ENCODE measurements around the gene INTS11.
A peak's percentile ranks its signal among the peaks of the same experiment; 100 is the strongest.

The INTS11 gene

GRCh38 chr1:1267488-1268283 lies 56.8 kb downstream of the INTS11 start:
- Histone ChIP-seq H3K4me1 (ENCODE audit: control insufficient read depth, low read depth, low read length) (peaks cover 5% of the 10 kb centered on the region), H3K27ac (ENCODE audit: low read depth, low read length) (no peak overlapping the region), H3K27me3 (ENCODE audit: insufficient read depth, low read length, poor library complexity) (no peaks in the 10 kb centered on the region), H3K4me3 (ENCODE audit: low read length) (no peak overlapping the region), H3K4me2 (ENCODE audit: low read length) (no peak overlapping the region), H2BK15ac (replicated peaks; ENCODE audit: low read depth) (no peak overlapping the region), H3K56ac (ENCODE audit: low read length) (no peak overlapping the region), H3K18ac (ENCODE audit: low read length) (no peak overlapping the region), H3K23ac (ENCODE audit: low read length) (no peak overlapping the region), H2AK5ac (ENCODE audit: low read length) (no peak overlapping the region), H3K79me1 (ENCODE audit: low read length) (peaks cover 33% of the 10 kb centered on the region), H3K36me3 (ENCODE audit: control insufficient read depth, insufficient read depth, low read length) (peaks cover 4% of the 10 kb centered on the region), H2BK5ac (ENCODE audit: low read length) (no peak overlapping the region), H3K9ac (ENCODE audit: low read length) (no peak overlapping the region), H3K4ac (ENCODE audit: low read depth, low read length) (no peak overlapping the region), H2BK120ac (ENCODE audit: low read depth, low read length) (no peak overlapping the region), H3K79me2 (ENCODE audit: control insufficient read depth, insufficient read depth, low read length) (peaks cover 34% of the 10 kb centered on the region), H4K8ac (ENCODE audit: low read depth, low read length) (no peak overlapping the region), H4K5ac (ENCODE audit: low read length) (no peak overlapping the region)
- no CpG with 5 or more reads among the region's 39 CpGs for WGBS (ENCODE audit: extremely low coverage, insufficient coverage, low lambda C conversion rate)
- no peak for DNase-seq

GRCh38 chr1:1264868-1265272 lies 59.6 kb downstream of the INTS11 start:
- peak; percentile 65 for DNase-seq
- no peak overlapping the region for H2BK120ac ChIP-seq (ENCODE audit: low read depth, low read length)
- H3K4me1 ChIP-seq (ENCODE audit: control insufficient read depth, low read depth, low read length) = no peaks in the 10 kb centered on the region
- H3K56ac ChIP-seq (ENCODE audit: low read length) = no peak overlapping the region
- peaks cover 12% of the 10 kb centered on the region for H3K79me1 ChIP-seq (ENCODE audit: low read length)
- H4K8ac ChIP-seq (ENCODE audit: low read depth, low read length) = no peak overlapping the region
- no peak overlapping the region for H3K9ac ChIP-seq (ENCODE audit: low read length)
- no peak overlapping the region for H3K18ac ChIP-seq (ENCODE audit: low read length)
- H3K4me3 ChIP-seq (ENCODE audit: low read length) = no peak overlapping the region
- no peaks in the 10 kb centered on the region for H3K27me3 ChIP-seq (ENCODE audit: insufficient read depth, low read length, poor library complexity)
- no peak overlapping the region for H3K27ac ChIP-seq (ENCODE audit: low read depth, low read length)
- no peak overlapping the region for H2AK5ac ChIP-seq (ENCODE audit: low read length)
- no peak overlapping the region for H3K4me2 ChIP-seq (ENCODE audit: low read length)
- peaks cover 12% of the 10 kb centered on the region for H3K36me3 ChIP-seq (ENCODE audit: control insufficient read depth, insufficient read depth, low read length)
- H2BK15ac ChIP-seq (replicated peaks; ENCODE audit: low read depth) = no peak overlapping the region
- WGBS (ENCODE audit: extremely low coverage, insufficient coverage, low lambda C conversion rate) = no CpG with 5 or more reads among the region's 10 CpGs
- H3K79me2 ChIP-seq (ENCODE audit: control insufficient read depth, insufficient read depth, low read length) = peaks cover 8% of the 10 kb centered on the region
- H3K23ac ChIP-seq (ENCODE audit: low read length) = no peak overlapping the region
- no peak overlapping the region for H2BK5ac ChIP-seq (ENCODE audit: low read length)
- no peak overlapping the region for H4K5ac ChIP-seq (ENCODE audit: low read length)
- no peak overlapping the region for H3K4ac ChIP-seq (ENCODE audit: low read depth, low read length)

- Histone ChIP-seq H3K56ac (ENCODE audit: low read length) (no peak overlapping the region), H2BK15ac (replicated peaks; ENCODE audit: low read depth) (no peak overlapping the region), H3K27ac (ENCODE audit: low read depth, low read length) (no peak overlapping the region), H4K8ac (ENCODE audit: low read depth, low read length) (no peak overlapping the region), H3K79me1 (ENCODE audit: low read length) (peaks cover 11% of the 10 kb centered on the region), H3K9ac (ENCODE audit: low read length) (no peak overlapping the region), H4K5ac (ENCODE audit: low read length) (no peak overlapping the region), H2AK5ac (ENCODE audit: low read length) (no peak overlapping the region), H3K23ac (ENCODE audit: low read length) (no peak overlapping the region), H3K36me3 (ENCODE audit: control insufficient read depth, insufficient read depth, low read length) (peaks cover 14% of the 10 kb centered on the region), H2BK120ac (ENCODE audit: low read depth, low read length) (no peak overlapping the region), H3K18ac (ENCODE audit: low read length) (no peak overlapping the region), H3K79me2 (ENCODE audit: control insufficient read depth, insufficient read depth, low read length) (peaks cover 4% of the 10 kb centered on the region), H3K27me3 (ENCODE audit: insufficient read depth, low read length, poor library complexity) (no peaks in the 10 kb centered on the region), H3K4me3 (ENCODE audit: low read length) (no peak overlapping the region), H2BK5ac (ENCODE audit: low read length) (no peak overlapping the region), H3K4ac (ENCODE audit: low read depth, low read length) (no peak overlapping the region), H3K4me1 (ENCODE audit: control insufficient read depth, low read depth, low read length) (no peaks in the 10 kb centered on the region), H3K4me2 (ENCODE audit: low read length) (no peak overlapping the region)
- WGBS (ENCODE audit: extremely low coverage, insufficient coverage, low lambda C conversion rate) = no CpG with 5 or more reads among the region's 9 CpGs
- no peak for DNase-seq
These were observed 60.4 kb downstream of the INTS11 start for GRCh38 chr1:1264026-1264425.

GRCh38 chr1:1262758-1263157 lies 61.7 kb downstream of the INTS11 start:
- no peaks in the 10 kb centered on the region for H3K4me1 ChIP-seq (ENCODE audit: control insufficient read depth, low read depth, low read length)
- H2BK15ac ChIP-seq (replicated peaks; ENCODE audit: low read depth) = no peak overlapping the region
- no peak overlapping the region for H3K18ac ChIP-seq (ENCODE audit: low read length)
- no peak overlapping the region for H2AK5ac ChIP-seq (ENCODE audit: low read length)
- no peak overlapping the region for H3K4ac ChIP-seq (ENCODE audit: low read depth, low read length)
- H3K23ac ChIP-seq (ENCODE audit: low read length) = no peak overlapping the region
- H3K56ac ChIP-seq (ENCODE audit: low read length) = no peak overlapping the region
- peaks cover 14% of the 10 kb centered on the region for H3K36me3 ChIP-seq (ENCODE audit: control insufficient read depth, insufficient read depth, low read length)
- no peak overlapping the region for H3K27ac ChIP-seq (ENCODE audit: low read depth, low read length)
- WGBS (ENCODE audit: extremely low coverage, insufficient coverage, low lambda C conversion rate) = no CpG with 5 or more reads among the region's 8 CpGs
- H4K5ac ChIP-seq (ENCODE audit: low read length) = no peak overlapping the region
- no peaks in the 10 kb centered on the region for H3K27me3 ChIP-seq (ENCODE audit: insufficient read depth, low read length, poor library complexity)
- no peak overlapping the region for H3K4me3 ChIP-seq (ENCODE audit: low read length)
- peaks cover 9% of the 10 kb centered on the region for H3K79me1 ChIP-seq (ENCODE audit: low read length)
- no peak overlapping the region for H3K4me2 ChIP-seq (ENCODE audit: low read length)
- no peak overlapping the region for H3K9ac ChIP-seq (ENCODE audit: low read length)
- H2BK5ac ChIP-seq (ENCODE audit: low read length) = no peak overlapping the region
- no peak overlapping the region for H2BK120ac ChIP-seq (ENCODE audit: low read depth, low read length)
- no peak overlapping the region for H4K8ac ChIP-seq (ENCODE audit: low read depth, low read length)
- H3K79me2 ChIP-seq (ENCODE audit: control insufficient read depth, insufficient read depth, low read length) = no peaks in the 10 kb centered on the region
- DNase-seq = no peak

GRCh38 chr1:1262071-1262470 lies 62.4 kb downstream of the INTS11 start:
- Histone ChIP-seq H3K4ac (ENCODE audit: low read depth, low read length) (no peak overlapping the region), H3K18ac (ENCODE audit: low read length) (no peak overlapping the region), H3K4me1 (ENCODE audit: control insufficient read depth, low read depth, low read length) (no peaks in the 10 kb centered on the region), H2AK5ac (ENCODE audit: low read length) (no peak overlapping the region), H3K79me1 (ENCODE audit: low read length) (peaks cover 10% of the 10 kb centered on the region), H4K8ac (ENCODE audit: low read depth, low read length) (no peak overlapping the region), H3K9ac (ENCODE audit: low read length) (no peak overlapping the region), H3K4me2 (ENCODE audit: low read length) (no peak overlapping the region), H3K27me3 (ENCODE audit: insufficient read depth, low read length, poor library complexity) (no peaks in the 10 kb centered on the region), H3K27ac (ENCODE audit: low read depth, low read length) (no peak overlapping the region), H2BK120ac (ENCODE audit: low read depth, low read length) (no peak overlapping the region), H2BK15ac (replicated peaks; ENCODE audit: low read depth) (no peak overlapping the region), H3K4me3 (ENCODE audit: low read length) (no peak overlapping the region), H3K36me3 (ENCODE audit: control insufficient read depth, insufficient read depth, low read length) (peaks cover 14% of the 10 kb centered on the region), H3K79me2 (ENCODE audit: control insufficient read depth, insufficient read depth, low read length) (no peaks in the 10 kb centered on the region), H4K5ac (ENCODE audit: low read length) (no peak overlapping the region), H2BK5ac (ENCODE audit: low read length) (no peak overlapping the region), H3K23ac (ENCODE audit: low read length) (no peak overlapping the region), H3K56ac (ENCODE audit: low read length) (no peak overlapping the region)
- no CpG with 5 or more reads among the region's 17 CpGs for WGBS (ENCODE audit: extremely low coverage, insufficient coverage, low lambda C conversion rate)
- DNase-seq = no peak
